HS-5 (cell line): ENCODE results near the gene EHMT1.

Experiments used
- DNase-seq: peaks from one replicate; pipeline ENCODE4 v3.0.0-alpha.2; 2012; ENCODE audit warnings: low read depth

EHMT1 gene

GRCh38 chr9:137784641-137785513, 166.1 kb downstream of the EHMT1 start:
- DNase-seq: no peak

DNA sequence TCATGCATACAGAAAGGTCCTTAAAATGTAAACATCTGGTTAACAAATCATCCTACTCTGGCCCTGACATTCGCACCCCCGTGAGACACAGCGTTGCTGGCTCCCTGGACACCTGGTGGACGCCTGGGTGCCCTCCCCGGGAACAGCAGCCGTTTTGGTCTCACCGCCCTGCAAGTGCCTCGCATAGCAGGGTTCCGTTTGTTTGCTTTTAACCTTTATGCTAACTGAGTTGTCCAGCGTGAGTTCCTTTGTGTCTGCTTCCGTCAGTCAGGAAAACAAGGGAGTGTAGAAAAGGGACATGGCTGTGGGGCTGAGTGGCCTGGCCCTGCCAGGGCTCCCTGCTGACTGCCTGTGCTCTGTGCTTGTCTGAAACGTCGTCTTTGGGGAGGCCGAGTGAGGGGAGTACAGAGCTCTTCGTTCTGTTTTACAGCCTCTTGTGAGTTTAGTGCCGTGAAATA, 166.9 kb downstream of the EHMT1 start:
- DNase-seq: no peak

DNA sequence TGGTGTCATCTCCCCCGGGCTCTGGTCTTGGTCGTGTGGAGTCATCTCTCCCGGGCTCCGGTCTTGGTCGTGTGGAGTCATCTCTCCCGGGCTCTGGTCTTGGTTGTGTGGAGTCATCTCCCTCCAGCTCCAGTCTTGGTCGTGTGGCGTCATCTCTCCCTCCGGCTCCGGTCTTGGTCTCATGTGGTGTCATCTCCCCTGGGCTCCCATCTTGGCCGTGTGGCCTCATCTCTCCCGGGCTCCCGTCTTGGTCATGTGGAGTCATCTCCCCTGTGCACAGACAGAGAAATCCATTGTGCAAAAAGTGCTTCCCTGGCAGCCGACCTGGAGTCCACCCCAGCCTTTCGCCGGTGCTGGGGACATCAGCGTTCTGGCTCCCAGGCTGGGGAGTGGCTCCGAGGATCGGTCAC, 167.7 kb downstream of the EHMT1 start:
- no peak for DNase-seq

DNA sequence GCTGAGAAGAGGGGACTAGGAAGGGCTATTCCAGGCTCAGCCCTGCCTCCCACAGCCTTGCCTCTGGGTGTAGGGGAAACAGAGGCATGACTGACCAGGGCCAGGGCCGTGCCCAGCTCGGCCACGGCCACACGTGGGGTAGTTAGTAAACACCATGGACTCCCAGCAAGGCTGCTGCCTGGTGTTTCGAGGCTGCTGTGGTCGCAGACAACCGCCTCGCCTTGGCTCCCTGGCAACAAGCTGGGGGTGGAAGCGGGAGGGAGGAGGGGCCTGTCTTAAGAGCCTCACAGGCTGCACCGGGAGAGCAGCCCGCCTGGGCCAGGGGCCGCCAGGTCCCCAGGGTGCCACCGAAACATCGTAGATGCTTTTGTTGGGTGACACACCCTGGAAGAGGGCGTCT, 168.6 kb downstream of the EHMT1 start:
- no peak for DNase-seq

GRCh38 chr9:137787786-137788505, 169.1 kb downstream of the EHMT1 start:
- no peak for DNase-seq

- no peak for DNase-seq
Observed at GRCh38 chr9:137788561-137789294, 169.9 kb downstream of the EHMT1 start.

DNA sequence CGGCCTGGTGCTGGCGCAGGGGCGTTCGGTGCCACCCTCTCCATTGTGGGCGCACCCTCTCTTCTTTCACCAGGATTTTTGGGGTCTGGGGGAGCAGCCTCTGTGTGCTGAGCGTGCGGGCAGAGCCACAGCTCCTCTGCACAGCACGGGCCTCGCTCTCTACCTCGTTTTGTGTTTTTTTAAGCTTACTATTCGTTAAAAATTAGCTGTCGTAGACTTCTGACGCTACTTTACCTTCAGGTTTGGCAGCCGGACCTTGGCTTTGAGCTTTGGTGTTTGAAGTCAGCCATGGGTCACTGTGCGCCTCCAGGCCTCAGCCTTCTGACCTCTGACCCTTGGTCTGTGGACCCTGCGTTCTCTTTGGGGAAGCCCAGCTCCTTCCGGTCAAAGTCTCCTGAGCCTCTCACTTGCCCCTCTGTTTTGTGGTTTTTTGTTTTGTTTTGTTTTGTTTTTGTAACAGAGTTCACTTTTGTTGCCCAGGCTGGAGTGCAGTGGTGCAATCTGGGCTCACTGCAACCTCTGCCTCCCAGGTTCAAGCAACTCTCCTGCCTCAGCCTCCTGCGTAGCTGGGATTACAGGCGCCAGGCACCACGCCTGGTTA, 170.6 kb downstream of the EHMT1 start:
- no peak for DNase-seq

DNA sequence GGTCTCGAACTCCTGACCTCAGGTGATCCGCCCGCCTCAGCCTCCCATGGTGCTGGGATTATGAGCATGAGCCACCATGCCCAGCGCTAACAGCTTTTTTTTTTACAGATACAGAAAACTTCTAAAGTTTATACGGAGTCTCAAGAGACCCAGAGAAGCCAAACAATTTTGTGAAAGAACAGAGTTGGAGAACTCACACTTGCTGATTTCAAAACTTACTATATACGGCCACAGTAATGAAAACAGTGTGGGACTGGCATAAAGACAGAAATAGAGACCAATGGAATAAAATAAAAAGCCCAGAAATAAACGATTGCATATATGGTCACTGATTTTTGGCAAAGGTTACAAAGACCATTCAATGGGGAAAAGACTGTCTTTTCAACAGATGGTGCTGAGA, 173.1 kb downstream of the EHMT1 start:
- no peak for DNase-seq

GRCh38 chr9:137793196-137793841, 174.5 kb downstream of the EHMT1 start:
- no peak for DNase-seq

DNA sequence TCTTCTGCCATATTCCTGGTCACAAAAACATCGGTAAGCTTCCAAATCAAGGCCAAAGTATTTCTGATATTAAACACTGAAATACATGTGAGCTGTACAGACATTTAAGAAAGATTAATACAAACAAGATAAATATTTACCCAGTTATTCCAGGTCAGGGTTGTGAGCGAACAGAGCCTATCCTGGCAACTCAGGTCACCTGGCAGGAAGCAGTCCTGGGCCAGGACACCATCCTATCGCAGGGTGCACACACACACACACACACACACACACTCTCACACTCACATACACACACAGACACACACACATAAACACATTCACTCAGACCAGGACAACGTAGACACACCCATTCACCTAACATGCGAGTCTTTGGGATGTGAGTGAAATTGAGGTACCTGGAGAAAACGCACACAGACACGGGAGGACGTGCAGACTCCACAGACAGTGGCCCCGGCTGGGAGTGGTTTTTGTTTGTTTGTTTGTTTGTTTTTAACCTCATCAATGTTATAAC, 176.4 kb downstream of the EHMT1 start:
- no peak for DNase-seq

DNA sequence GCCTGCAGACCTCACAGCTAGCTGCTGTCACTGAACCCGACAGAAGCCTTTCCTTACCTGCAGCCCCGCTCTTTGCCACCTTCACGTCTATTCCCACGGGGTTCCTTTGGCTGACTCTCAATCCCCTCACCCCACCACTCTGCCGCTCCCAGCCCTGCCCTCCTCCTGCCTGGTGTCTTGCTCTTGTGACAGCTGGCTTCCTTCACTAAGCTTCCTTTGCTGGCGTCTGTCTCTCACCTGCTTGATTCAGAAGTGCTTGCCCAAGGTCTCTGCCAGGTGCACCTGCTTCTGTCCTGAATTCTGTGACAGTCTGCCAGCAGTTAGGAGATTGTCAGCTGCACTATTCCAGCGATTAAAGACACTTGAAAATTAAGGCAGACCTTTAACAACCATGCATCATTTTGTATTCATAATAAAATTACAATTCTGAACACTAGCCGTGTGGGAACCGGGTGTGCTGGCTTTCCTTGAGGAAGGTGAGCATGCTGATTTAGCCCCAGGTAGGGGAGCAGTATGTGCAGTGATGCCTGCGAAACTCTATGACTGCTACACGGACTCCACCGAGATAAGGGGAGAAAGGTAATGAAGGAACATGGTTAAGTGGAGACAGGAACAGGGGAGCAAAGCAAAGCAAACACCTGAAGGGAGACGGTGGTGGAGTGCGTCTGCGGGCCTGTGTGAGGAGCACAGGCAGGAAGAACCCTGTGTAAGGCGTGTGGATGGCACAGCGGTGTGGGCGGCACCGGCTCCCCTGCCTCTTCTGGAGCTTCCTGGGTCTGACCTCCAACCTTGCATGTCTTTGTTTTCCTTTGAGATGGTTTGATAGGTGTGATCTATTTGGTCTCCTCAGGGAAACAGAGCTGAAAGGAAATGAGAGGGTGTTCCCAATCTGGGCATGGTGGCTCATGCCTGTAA, 178.7 kb downstream of the EHMT1 start:
- DNase-seq: no peak

GRCh38 chr9:137798142-137798541, 179.3 kb downstream of the EHMT1 start:
- no peak for DNase-seq

DNA sequence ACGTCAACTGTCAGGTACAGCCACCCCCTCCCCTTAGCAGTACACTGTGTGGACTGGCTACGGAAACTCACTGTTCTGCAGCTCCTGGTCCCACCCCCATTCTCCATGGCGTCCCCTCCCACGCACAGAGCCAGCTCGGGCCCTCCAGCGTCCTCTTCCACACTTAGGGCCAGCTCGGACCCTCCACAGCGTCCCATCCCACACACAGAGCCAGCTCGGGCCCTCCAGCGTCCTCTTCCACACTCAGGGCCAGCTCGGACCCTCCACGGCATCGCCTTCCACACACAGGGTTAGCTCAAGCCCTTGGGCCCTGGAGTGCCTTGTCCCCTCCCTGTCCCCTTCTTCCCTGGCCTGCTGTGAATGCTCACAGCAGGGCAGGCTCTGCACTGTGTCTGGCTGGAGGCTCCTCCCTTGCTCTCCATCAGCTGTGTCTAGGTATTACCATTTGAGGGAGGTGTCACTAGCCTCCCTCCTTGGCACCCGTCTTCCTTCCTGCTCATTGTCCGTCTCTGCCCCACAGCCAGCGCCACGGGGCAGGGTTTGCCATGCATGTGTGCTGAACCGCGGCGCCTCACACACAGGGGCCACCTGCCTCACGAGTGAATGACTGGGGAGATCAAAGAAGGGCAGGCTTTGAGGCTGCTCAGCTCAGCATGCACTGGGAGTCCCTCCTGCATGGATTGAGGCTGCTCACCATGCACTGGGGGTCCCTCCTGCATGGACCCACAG, 180.3 kb downstream of the EHMT1 start:
- DNase-seq: no peak

GRCh38 chr9:137799630-137799983, 180.8 kb downstream of the EHMT1 start:
- no peak for DNase-seq

- DNase-seq: no peak
Observed at GRCh38 chr9:137800196-137801022, 181.6 kb downstream of the EHMT1 start.

DNA sequence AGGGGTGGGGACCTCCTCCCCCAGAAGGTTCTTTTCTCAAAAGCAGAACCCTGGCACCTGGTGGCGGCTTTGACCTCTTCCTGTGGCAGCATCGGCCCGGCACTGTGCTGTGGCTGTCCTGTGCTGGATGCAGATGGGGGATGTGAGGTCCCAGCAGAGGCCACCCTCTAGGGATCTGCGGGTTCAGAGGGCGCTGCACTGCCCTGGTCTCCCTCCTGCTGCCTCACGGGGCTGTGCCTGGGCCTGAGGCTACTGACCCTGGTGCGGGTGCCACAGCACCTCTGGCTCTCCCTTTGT, 182.2 kb downstream of the EHMT1 start:
- DNase-seq: no peak

DNA sequence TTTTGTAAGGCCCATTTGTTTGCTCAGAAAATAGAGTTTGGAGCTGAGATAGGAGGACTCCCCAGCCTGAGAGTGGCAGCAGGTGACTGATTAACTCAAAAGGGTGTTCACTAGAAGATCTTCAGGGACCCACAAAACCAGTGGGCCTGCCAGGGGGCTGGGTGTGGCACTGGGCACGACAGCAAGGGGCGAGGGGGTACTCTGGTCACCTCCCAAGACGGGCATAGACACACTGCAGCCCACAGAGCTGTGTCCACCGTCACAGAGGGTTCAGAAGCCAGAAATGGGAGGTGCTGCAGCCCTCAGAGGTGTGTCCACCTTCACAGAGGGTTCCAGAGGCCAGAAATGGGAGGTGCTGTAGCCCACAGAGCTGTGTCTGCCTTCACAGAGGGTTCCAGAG, 183.2 kb downstream of the EHMT1 start:
- DNase-seq: no peak

GRCh38 chr9:137802521-137803243, 183.9 kb downstream of the EHMT1 start:
- DNase-seq: no peak
